HG03469 (cell line): ENCODE data around the gene GVQW3.

Experiments used
- ATAC-seq: cut with Tn5 transposase; IDR thresholded peaks from one replicate; pipeline ENCODE4 v1.9.1; 2021; ENCODE audit warnings: mild to moderate bottlenecking, moderate library complexity, moderate number of reproducible peaks; ENCODE audit not compliant: unreplicated experiment

Gene GVQW3

GRCh38 chr11:76444384-76445120, 63.4 kb downstream of the GVQW3 start, which contains the start of gene EMSY:
TSS of gene EMSY (plus strand) at chr11:76445018. CDS start at chr11:76446939, 1,921 bp downstream.
- peak; percentile 83 for ATAC-seq

- peak; percentile 3 for ATAC-seq
These were observed 64.3 kb downstream of the GVQW3 start for GRCh38 chr11:76445121-76446084.

GRCh38 chr11:76448506-76448905, 67.4 kb downstream of the GVQW3 start:
- ATAC-seq: no peak

- no peak for ATAC-seq
These were observed 72.1 kb downstream of the GVQW3 start for GRCh38 chr11:76453248-76453647.

- no peak for ATAC-seq
These were observed 74.2 kb downstream of the GVQW3 start for GRCh38 chr11:76455331-76455730.

GRCh38 chr11:76455931-76456330, 74.8 kb downstream of the GVQW3 start:
- no peak for ATAC-seq

GRCh38 chr11:76456571-76456970, 75.4 kb downstream of the GVQW3 start:
- ATAC-seq: no peak
